Left lung (tissue), 10 donors: ENCODE results near the gene SMCO3. TPM values are rescaled to one million over a fixed set of nuclear protein-coding genes. Genes with fewer than 3 reads are reported as not detected.

ENCODE experiments used
- ATAC-seq: fragments of 200-7000 bp; cut with Tn5 transposase; one replicate; pipeline ENCODE4 v1.9.1; 2020; ENCODE audit warnings: moderate library complexity
- DNase-seq, 4 donors: peaks; one replicate each; pipeline ENCODE4 v3.0.0-alpha.2; 2013 to 2020
- H3K27ac ChIP-seq, 2 donors: fragments of 200-600 bp; sonication (generic) in 1 of 2; one replicate each; pipeline versions ENCODE4 v1.5.0 to v1.8.0; 2020 to 2021
- H3K27me3 ChIP-seq, 2 donors: fragments of 200-600 bp; sonication (generic) in 1 of 2; one replicate each; pipeline versions ENCODE4 v1.5.0 to v1.8.0; 2020 to 2021
- H3K36me3 ChIP-seq, 2 donors: fragments of 200-600 bp; sonication (generic) in 1 of 2; one replicate each; pipeline versions ENCODE4 v1.5.0 to v1.8.0; 2020 to 2021
- H3K4me1 ChIP-seq, 2 donors: fragments of 200-600 bp; one replicate each; pipeline ENCODE4 v1.8.0; 2021
- H3K4me3 ChIP-seq, 2 donors: fragments of 200-600 bp; sonication (generic) in 1 of 2; one replicate each; pipeline versions ENCODE4 v1.5.0 to v1.8.0; 2020 to 2021; ENCODE audit warnings: mild to moderate bottlenecking in 1 of 2
- H3K9me3 ChIP-seq, 2 donors: fragments of 200-600 bp; sonication (generic) in 1 of 2; one replicate each; pipeline versions ENCODE4 v1.5.0 to v1.8.0; 2020 to 2021
- CTCF ChIP-seq, 2 donors: fragments of 200-600 bp; sonication (generic) in 1 of 2; IDR thresholded peaks; one replicate each; pipeline versions ENCODE4 v1.5.0 to v1.8.0; 2021; ENCODE audit warnings: antibody characterized with exemption in 2 of 2
- intact Hi-C, 2 donors: fragments of 100-400 bp; cut with DNase I; formaldehyde crosslinking; loops; one replicate each; pipeline versions ENCODE4 v1.11.2 to v1.14.2; 2022
- polyA plus RNA-seq, 6 donors: library from polyadenylated mRNA; unstranded; fragments of 120-200 nt; gene quantifications; one replicate each; pipeline ENCODE4 v1.2.1, GENCODE V29; 2013; ENCODE audit not compliant: insufficient read length in 6 of 6
- total RNA-seq, 2 donors: library from RNA; stranded (reverse); fragmentation: NEBNext Ultra II Directional; extraction: Animal tissue kit (Norgen Biotek cat#: 25700); gene quantifications; one replicate each; pipeline ENCODE4 v1.2.1, GENCODE V29; 2021
- donor health status: DM: no; HTN: yes; CAD: no.
- donor health status: DM: no; HTN: no; CAD: no.

Gene SMCO3
- total and polyA plus RNA-seq, 8 donors = 0.28 to 1.1 (median 0.59) TPM

GRCh38 chr12:14771651-14772137 is 42.3 kb downstream of the SMCO3 start:
- intact Hi-C loops = no loop called here
- Histone ChIP-seq H3K4me1 (peaks cover 0 to 24% of the 10 kb centered on the region in 2 donors), H3K4me3 (peak overlapping the region in 1 of 2 donors; percentile 79), H3K27me3 (peaks cover 0 to 19% of the 10 kb centered on the region in 2 donors), H3K27ac (peak overlapping the region; percentile 95), H3K9me3 (no peaks in the 10 kb centered on the region), H3K36me3 (no peaks in the 10 kb centered on the region)
- no peak for TF ChIP-seq CTCF (IDR thresholded peaks at IDR 0.05)
- DNase-seq (no peak), ATAC-seq (no peak)

GRCh38 chr12:14770496-14771461 is 43.2 kb downstream of the SMCO3 start:
- intact Hi-C loops = no loop called here
- peak; percentile 69 for ATAC-seq
- peak; percentile 87 to 95 (median 94) for DNase-seq
- no peaks in the 10 kb centered on the region for H3K36me3 ChIP-seq
- H3K27me3 ChIP-seq = peaks cover 0 to 19% of the 10 kb centered on the region in 2 donors
- no peak for TF ChIP-seq CTCF (IDR thresholded peaks at IDR 0.05)
- peak overlapping the region; percentile 66 to 79 for H3K4me3 ChIP-seq
- H3K27ac ChIP-seq = peak overlapping the region; percentile 95
- H3K9me3 ChIP-seq = no peaks in the 10 kb centered on the region
- H3K4me1 ChIP-seq = peaks cover 0 to 17% of the 10 kb centered on the region in 2 donors

- H3K27me3 ChIP-seq = peaks cover 0 to 19% of the 10 kb centered on the region in 2 donors
- DNase-seq (peak; percentile 77 to 94 (median 86)), ATAC-seq (peak; percentile 70)
- intact Hi-C loops = no loop called here
- no peaks in the 10 kb centered on the region for H3K36me3 ChIP-seq
- no peaks in the 10 kb centered on the region for H3K9me3 ChIP-seq
- H3K27ac ChIP-seq = peak overlapping the region; percentile 95
- peaks cover 0 to 13% of the 10 kb centered on the region in 2 donors for H3K4me1 ChIP-seq
- TF ChIP-seq CTCF (IDR thresholded peaks at IDR 0.05) = peak; percentile 73 to 83
- peak overlapping the region; percentile 66 to 79 for H3K4me3 ChIP-seq
These were observed 44.0 kb downstream of the SMCO3 start for GRCh38 chr12:14769969-14770495.

GRCh38 chr12:14769466-14769968 is 44.5 kb downstream of the SMCO3 start:
- peak; percentile 43 to 70 (median 52) for DNase-seq

More at GRCh38 chr12:14769466-14769968, 44.5 kb downstream of the SMCO3 start:
- H3K4me1 ChIP-seq = peaks cover 0 to 13% of the 10 kb centered on the region in 2 donors
- no peaks in the 10 kb centered on the region for H3K36me3 ChIP-seq
- H3K9me3 ChIP-seq = no peaks in the 10 kb centered on the region
- peaks cover 0 to 15% of the 10 kb centered on the region in 2 donors for H3K27me3 ChIP-seq
- no peak for TF ChIP-seq CTCF (IDR thresholded peaks at IDR 0.05)
- H3K27ac ChIP-seq = peak overlapping the region; percentile 95
- intact Hi-C loops = no loop called here
- peak; percentile 4 for ATAC-seq
- H3K4me3 ChIP-seq = peak overlapping the region; percentile 66 to 79
